HG03108 (cell line): ENCODE data around the gene C7.
"Not testable (repeated sequence)": the region's sequence is repeated elsewhere in the genome, so short reads cannot be mapped to it uniquely, and the experiment has no call there.

Experiments
- ATAC-seq: cut with Tn5 transposase; IDR thresholded peaks from one replicate; pipeline ENCODE4 v1.9.1; 2021; ENCODE audit warnings: moderate library complexity; ENCODE audit not compliant: unreplicated experiment

Gene C7

GRCh38 chr5:40909264-40909663, at the start of gene C7:
TSS of gene C7 (plus strand) at chr5:40909497. CDS start at chr5:40909611, 114 bp downstream.
- no peak for ATAC-seq

DNA sequence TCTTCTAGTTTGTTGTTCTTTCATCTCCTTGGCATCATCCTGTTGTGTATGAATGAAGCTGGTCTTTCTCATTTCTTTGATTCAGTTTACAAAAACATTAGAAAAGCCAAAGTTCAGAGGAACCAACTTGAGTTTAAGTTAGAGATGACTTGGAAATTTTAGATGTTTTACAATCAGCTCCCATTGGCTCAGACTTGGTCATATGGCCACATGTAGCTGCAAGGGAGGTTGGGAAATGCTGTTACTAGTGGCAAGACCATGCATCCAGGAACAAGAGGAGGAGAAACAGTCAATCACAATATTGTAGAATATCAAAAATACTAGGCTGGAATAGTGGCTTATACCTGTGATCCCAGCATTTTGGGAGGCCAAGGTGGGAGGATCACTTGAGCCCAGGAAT, 48.6 kb upstream of the C7 start:
- no peak for ATAC-seq

- not testable (repeated sequence) for ATAC-seq
These were observed 44.3 kb upstream of the C7 start for GRCh38 chr5:40865004-40865403.

DNA sequence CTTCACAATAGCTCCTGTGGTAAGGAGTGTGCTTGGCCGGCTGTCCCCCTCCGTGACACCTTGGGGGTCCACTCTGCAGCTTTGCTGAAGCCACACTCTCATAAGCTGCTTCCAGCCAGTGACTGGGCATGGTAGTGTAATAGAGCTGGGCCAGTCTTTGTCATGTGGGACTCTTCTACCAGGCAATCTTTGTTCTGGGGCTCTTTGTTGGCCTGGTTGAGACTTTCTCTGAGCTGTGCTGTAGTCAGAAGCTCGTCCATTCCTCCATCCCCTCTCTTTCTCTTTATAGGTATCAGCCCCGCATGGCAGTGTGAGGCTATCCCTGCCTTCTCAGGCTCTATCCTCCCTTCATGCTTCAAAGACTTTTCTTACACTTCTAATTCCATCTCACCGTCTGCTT, 42.5 kb upstream of the C7 start:
- no peak for ATAC-seq

DNA sequence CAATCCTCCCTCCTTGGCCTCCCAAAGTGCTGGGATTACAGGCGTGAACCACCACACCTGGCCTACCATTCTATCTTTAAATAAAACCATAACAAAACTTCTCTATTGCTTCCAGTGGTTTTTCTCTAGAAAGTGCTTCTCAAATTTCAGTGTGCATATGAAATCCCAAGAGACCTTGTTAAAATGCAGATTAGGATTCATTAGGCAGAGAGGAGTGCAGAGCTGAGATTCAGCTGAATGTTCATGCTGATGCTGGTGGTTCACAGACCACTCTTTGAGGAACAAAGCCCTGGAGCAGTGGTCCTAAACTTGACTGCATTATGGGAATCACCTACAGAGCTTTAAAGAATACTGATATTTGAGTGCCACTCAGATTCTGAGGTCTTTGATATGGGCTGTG, 39.9 kb upstream of the C7 start:
- no peak for ATAC-seq

DNA sequence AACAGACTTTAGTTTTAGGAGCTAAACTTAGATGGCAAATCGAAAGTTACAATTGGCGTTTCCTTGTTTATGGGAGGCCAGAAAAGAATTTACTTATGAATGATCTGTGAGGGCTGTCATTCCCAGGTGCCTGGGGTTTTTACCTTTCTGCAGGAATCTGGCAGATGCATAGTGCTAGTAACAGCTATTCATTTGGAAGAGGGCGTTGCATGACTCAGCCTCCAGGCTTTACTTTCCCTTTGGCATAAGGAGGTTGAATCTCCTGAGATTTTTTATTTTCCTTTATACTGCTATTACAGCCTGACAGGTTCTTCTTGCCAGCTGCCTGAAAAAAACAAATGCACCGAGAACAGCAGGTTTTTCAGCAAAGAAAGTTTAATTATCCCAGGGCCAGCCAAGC, 38.1 kb upstream of the C7 start:
- ATAC-seq: no peak

GRCh38 chr5:40872253-40872652, 37.0 kb upstream of the C7 start:
- ATAC-seq: not testable (repeated sequence)

DNA sequence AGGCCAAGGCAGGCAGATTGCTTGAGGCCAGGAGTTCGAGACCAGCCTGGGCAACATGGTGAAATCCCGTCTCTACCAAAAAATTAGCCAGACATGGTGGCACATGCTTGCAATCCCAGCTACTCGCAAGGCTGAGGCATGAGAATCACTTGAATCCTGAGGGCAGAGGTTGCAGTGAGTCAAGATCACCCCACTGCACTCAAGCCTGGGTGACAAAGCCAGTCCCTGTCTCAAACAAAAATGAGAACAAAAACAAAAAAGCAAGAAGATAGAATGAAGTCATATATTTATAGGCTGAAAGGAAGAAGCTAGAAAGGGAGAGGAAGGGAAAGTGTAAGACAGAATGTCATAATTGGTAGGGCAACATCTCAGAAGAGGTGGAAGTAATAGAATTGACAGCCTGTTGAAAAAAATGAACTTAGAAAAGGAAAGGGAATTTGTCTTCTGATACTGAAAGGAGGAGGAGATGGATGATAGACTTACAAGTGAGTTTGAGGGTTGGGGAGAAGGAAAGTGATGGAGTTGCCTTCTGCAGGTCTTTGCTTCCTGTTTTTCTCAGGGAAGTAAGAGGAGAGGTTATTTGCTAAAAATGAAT, 35.9 kb upstream of the C7 start:
- ATAC-seq: no peak

GRCh38 chr5:40875958-40876357, 33.3 kb upstream of the C7 start:
- ATAC-seq: no peak

- no peak for ATAC-seq
These were observed 31.8 kb upstream of the C7 start for GRCh38 chr5:40877371-40877988.

- ATAC-seq: no peak
These were observed 29.9 kb upstream of the C7 start for GRCh38 chr5:40879163-40879942.

- ATAC-seq: no peak
These were observed 27.0 kb upstream of the C7 start for GRCh38 chr5:40882291-40882690.

GRCh38 chr5:40883051-40883450, 26.2 kb upstream of the C7 start:
- ATAC-seq: not testable (repeated sequence)

DNA sequence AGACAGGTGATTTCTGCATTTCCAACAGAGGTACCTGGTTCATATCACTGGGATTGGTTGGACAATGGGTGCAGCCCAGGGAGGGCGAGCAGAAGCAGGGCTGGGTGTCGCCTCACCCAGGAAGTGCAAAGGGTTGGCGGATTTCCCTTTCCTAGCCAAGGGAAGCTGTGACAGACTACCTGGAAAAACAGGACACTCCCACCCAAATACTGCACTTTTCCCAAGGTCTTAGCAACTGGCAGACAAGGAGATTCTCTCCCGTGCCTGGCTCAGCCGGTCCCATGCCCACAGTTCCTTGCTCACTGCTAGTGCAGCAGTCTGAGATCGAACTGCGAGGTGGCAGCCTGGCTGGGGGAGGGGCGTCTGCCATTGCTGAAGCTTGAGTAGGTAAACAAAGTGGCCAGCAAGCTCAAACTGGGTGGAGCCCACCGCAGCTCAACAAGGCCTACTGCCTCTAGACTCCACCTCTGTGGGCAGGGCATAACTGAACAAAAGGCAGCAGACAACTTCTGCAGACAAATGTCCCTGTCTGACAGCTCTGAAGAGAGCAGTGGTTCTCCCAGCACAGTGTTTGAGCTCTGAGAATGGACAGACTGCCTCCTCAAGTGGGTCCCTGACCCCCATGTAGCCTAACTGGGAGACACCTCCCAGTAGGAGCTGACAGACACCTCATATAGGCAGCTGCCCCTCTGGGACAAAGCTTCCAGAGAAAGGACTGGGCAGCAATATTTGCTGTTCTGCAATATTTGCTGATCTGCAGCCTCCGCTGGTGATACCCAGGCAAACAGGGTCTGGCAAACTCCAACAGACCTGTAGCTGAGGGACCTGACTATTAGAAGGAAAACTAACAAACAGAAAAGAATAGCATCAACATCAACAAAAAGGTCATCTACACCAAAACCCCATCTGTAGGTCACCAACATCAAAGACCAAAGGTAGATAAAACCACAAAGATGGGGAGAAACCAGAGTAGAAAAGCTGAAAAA, 13.6 kb upstream of the C7 start:
- ATAC-seq: not testable (repeated sequence)

- ATAC-seq: no peak
These were observed 4.9 kb upstream of the C7 start for GRCh38 chr5:40904205-40904993.

- no peak for ATAC-seq
These were observed 4.3 kb upstream of the C7 start for GRCh38 chr5:40904994-40905306.

GRCh38 chr5:40906351-40906751, 2.9 kb upstream of the C7 start:
- no peak for ATAC-seq

- ATAC-seq: no peak
These were observed 426 bp downstream of the C7 start for GRCh38 chr5:40909723-40910122.

DNA sequence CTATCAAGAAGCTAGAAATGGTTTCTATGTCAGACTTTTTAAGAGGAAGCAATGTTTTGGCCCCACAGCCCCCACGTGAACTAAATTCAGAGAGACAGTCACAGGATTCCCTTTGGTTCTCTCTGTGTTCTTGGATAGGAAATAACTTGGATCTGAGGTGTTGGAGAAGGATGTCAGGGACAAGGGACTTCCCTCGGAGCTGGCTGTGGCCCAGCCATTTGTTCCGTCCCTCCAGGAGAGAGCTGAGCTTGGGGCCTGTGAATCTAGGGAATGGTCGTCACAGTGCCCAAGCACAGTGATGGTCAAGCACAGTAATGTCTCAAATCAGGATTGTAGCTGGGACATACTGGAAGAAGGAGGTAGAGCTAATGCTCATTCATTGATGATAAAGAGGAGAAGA, 2.0 kb downstream of the C7 start:
- ATAC-seq: no peak

GRCh38 chr5:40914835-40915234, 5.5 kb downstream of the C7 start:
- no peak for ATAC-seq
